T-helper 1 cell treated with Interleukin-12 subunit alpha and Interleukin-12 subunit beta and Interleukin-4 antibody, amounts not matched to agents 30 μg/mL and 1 μg/mL, for 36 hours (primary cell): ENCODE results near the gene SHROOM1.
A peak's percentile ranks its signal among the peaks of the same experiment; 100 is the strongest.

Experiments
- H3K27ac Mint-ChIP-seq: one replicate; pipeline ENCODE4 v1.8.0; 2021; ENCODE audit warnings: mild to moderate bottlenecking, mixed read lengths
- H3K27me3 Mint-ChIP-seq: one replicate; pipeline ENCODE4 v1.8.0; 2021; ENCODE audit warnings: low read depth, mixed read lengths
- H3K36me3 Mint-ChIP-seq: one replicate; pipeline ENCODE4 v1.8.0; 2021; ENCODE audit warnings: low read depth, mixed read lengths
- H3K4me1 Mint-ChIP-seq: one replicate; pipeline ENCODE4 v1.8.0; 2021; ENCODE audit warnings: low read depth, mixed read lengths
- H3K4me3 Mint-ChIP-seq: one replicate; pipeline ENCODE4 v1.8.0; 2021; ENCODE audit warnings: mild to moderate bottlenecking, moderate library complexity, mixed read lengths
- H3K9me3 Mint-ChIP-seq: one replicate; pipeline ENCODE4 v1.8.0; 2021; ENCODE audit warnings: mixed read lengths

The SHROOM1 gene

GRCh38 chr5:132791026-132791425, 39.4 kb downstream of the SHROOM1 start:
- Mint-ChIP-seq H3K36me3 (no peaks in the 10 kb centered on the region), H3K4me1 (peaks cover 4% of the 10 kb centered on the region), H3K4me3 (no peak overlapping the region), H3K9me3 (no peaks in the 10 kb centered on the region), H3K27ac (no peak overlapping the region), H3K27me3 (peaks cover 24% of the 10 kb centered on the region)

- Mint-ChIP-seq H3K4me3 (no peak overlapping the region), H3K36me3 (no peaks in the 10 kb centered on the region), H3K9me3 (no peaks in the 10 kb centered on the region), H3K27me3 (peaks cover 24% of the 10 kb centered on the region), H3K27ac (no peak overlapping the region), H3K4me1 (peaks cover 4% of the 10 kb centered on the region)
These were observed 40.1 kb downstream of the SHROOM1 start for GRCh38 chr5:132790201-132790865.

GRCh38 chr5:132788990-132789886, 41.2 kb downstream of the SHROOM1 start:
- H3K27ac Mint-ChIP-seq = no peak overlapping the region
- H3K9me3 Mint-ChIP-seq = no peaks in the 10 kb centered on the region
- H3K4me3 Mint-ChIP-seq = no peak overlapping the region
- no peaks in the 10 kb centered on the region for H3K36me3 Mint-ChIP-seq
- H3K4me1 Mint-ChIP-seq = peaks cover 7% of the 10 kb centered on the region
- peaks cover 26% of the 10 kb centered on the region for H3K27me3 Mint-ChIP-seq

- no peaks in the 10 kb centered on the region for H3K9me3 Mint-ChIP-seq
- peaks cover 7% of the 10 kb centered on the region for H3K4me1 Mint-ChIP-seq
- H3K36me3 Mint-ChIP-seq = no peaks in the 10 kb centered on the region
- H3K27ac Mint-ChIP-seq = no peak overlapping the region
- no peak overlapping the region for H3K4me3 Mint-ChIP-seq
- peaks cover 24% of the 10 kb centered on the region for H3K27me3 Mint-ChIP-seq
These were observed 41.9 kb downstream of the SHROOM1 start for GRCh38 chr5:132788508-132788907.

GRCh38 chr5:132787076-132787475, 43.4 kb downstream of the SHROOM1 start:
- Mint-ChIP-seq H3K36me3 (no peaks in the 10 kb centered on the region), H3K27ac (no peak overlapping the region), H3K27me3 (peaks cover 23% of the 10 kb centered on the region), H3K9me3 (no peaks in the 10 kb centered on the region), H3K4me3 (no peak overlapping the region), H3K4me1 (peaks cover 6% of the 10 kb centered on the region)

- Mint-ChIP-seq H3K27me3 (peaks cover 30% of the 10 kb centered on the region), H3K9me3 (no peaks in the 10 kb centered on the region), H3K36me3 (no peaks in the 10 kb centered on the region), H3K27ac (no peak overlapping the region), H3K4me1 (peaks cover 6% of the 10 kb centered on the region), H3K4me3 (no peak overlapping the region)
These were observed 44.6 kb downstream of the SHROOM1 start for GRCh38 chr5:132785864-132786263.

- peaks cover 8% of the 10 kb centered on the region for H3K4me1 Mint-ChIP-seq
- no peak overlapping the region for H3K4me3 Mint-ChIP-seq
- no peaks in the 10 kb centered on the region for H3K36me3 Mint-ChIP-seq
- H3K9me3 Mint-ChIP-seq = no peaks in the 10 kb centered on the region
- peaks cover 32% of the 10 kb centered on the region for H3K27me3 Mint-ChIP-seq
- no peak overlapping the region for H3K27ac Mint-ChIP-seq
These were observed 45.1 kb downstream of the SHROOM1 start for GRCh38 chr5:132785365-132785764.

GRCh38 chr5:132782101-132782500, 48.3 kb downstream of the SHROOM1 start:
- Mint-ChIP-seq H3K4me1 (peaks cover 22% of the 10 kb centered on the region), H3K9me3 (no peaks in the 10 kb centered on the region), H3K27me3 (peaks cover 55% of the 10 kb centered on the region), H3K27ac (no peak overlapping the region), H3K36me3 (no peaks in the 10 kb centered on the region), H3K4me3 (no peak overlapping the region)

GRCh38 chr5:132781029-132781428, 49.4 kb downstream of the SHROOM1 start:
- peaks cover 24% of the 10 kb centered on the region for H3K4me1 Mint-ChIP-seq
- H3K4me3 Mint-ChIP-seq = no peak overlapping the region
- H3K27ac Mint-ChIP-seq = no peak overlapping the region
- no peaks in the 10 kb centered on the region for H3K9me3 Mint-ChIP-seq
- no peaks in the 10 kb centered on the region for H3K36me3 Mint-ChIP-seq
- H3K27me3 Mint-ChIP-seq = peaks cover 52% of the 10 kb centered on the region

GRCh38 chr5:132780577-132780976, 49.9 kb downstream of the SHROOM1 start:
- Mint-ChIP-seq H3K4me1 (peaks cover 24% of the 10 kb centered on the region), H3K36me3 (no peaks in the 10 kb centered on the region), H3K27ac (no peak overlapping the region), H3K4me3 (no peak overlapping the region), H3K27me3 (peaks cover 55% of the 10 kb centered on the region), H3K9me3 (no peaks in the 10 kb centered on the region)

GRCh38 chr5:132779961-132780360, 50.5 kb downstream of the SHROOM1 start:
- Mint-ChIP-seq H3K4me3 (no peak overlapping the region), H3K9me3 (no peaks in the 10 kb centered on the region), H3K27me3 (peaks cover 59% of the 10 kb centered on the region), H3K36me3 (no peaks in the 10 kb centered on the region), H3K27ac (no peak overlapping the region), H3K4me1 (peaks cover 26% of the 10 kb centered on the region)

GRCh38 chr5:132778856-132779255, 51.6 kb downstream of the SHROOM1 start:
- Mint-ChIP-seq H3K9me3 (no peaks in the 10 kb centered on the region), H3K27me3 (peaks cover 59% of the 10 kb centered on the region), H3K4me1 (peaks cover 31% of the 10 kb centered on the region), H3K36me3 (no peaks in the 10 kb centered on the region), H3K4me3 (peak overlapping the region; percentile 11), H3K27ac (no peak overlapping the region)

GRCh38 chr5:132778129-132778528, 52.3 kb downstream of the SHROOM1 start:
- Mint-ChIP-seq H3K27me3 (peaks cover 59% of the 10 kb centered on the region), H3K36me3 (no peaks in the 10 kb centered on the region), H3K4me1 (peaks cover 31% of the 10 kb centered on the region), H3K9me3 (no peaks in the 10 kb centered on the region), H3K4me3 (peak overlapping the region; percentile 81), H3K27ac (peak overlapping the region; percentile 23)

- Mint-ChIP-seq H3K9me3 (no peaks in the 10 kb centered on the region), H3K27ac (peak within 1 kb of the TSS; percentile 26), H3K4me3 (peak within 1 kb of the TSS; percentile 81), H3K27me3 (peaks cover 56% of the 10 kb centered on the region), H3K4me1 (peaks cover 31% of the 10 kb centered on the region), H3K36me3 (no peaks in the 10 kb centered on the region)
These were observed 53.0 kb downstream of the SHROOM1 start, which contains the start of gene SEPTIN8 for GRCh38 chr5:132777209-132778069. SEPTIN8 (minus strand) TSS chr5:132777239; CDS start chr5:132777137, 102 bp downstream.
